Measurements from ENCODE around the gene CCDC85C. TPM values are rescaled to one million over a fixed set of nuclear protein-coding genes. Genes with fewer than 3 reads are reported as not detected.
A peak's percentile ranks its signal among the peaks of the same experiment; 100 is the strongest.

Gene CCDC85C
- total RNA-seq, 6 donors from 2014 or later = 5.2 to 31.0 (median 20.4) TPM

DNA sequence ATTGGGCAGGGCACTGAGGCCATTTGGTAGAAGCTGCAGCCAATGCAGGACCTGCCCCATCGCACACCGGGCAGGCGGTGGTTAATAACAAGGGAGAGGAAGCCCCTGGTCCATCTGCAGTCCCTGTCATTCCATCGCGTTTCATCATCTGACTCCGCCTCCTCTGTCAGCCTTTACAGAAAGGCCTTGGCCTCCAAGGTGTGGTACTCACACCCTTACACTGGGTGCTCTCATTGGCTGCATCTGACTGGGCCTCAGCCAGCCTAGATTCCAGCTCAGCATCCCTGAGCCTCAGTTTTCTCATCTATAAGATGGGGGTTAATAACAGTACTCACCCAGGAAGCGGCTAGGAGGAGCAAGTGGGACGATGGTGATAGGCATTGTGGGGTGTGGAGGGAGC lies 26.2 kb upstream of the CCDC85C start:
- peaks cover 0 to 8% (median 5%) of the 10 kb centered on the region in 4 donors for H3K4me1 ChIP-seq
- 72 to 81% methylated on average over 4 to 7 of the region's 8 CpGs for WGBS, 2 donors
- no peak for ATAC-seq (ENCODE audit: low FRiP score in 2 of 2)
- DNase-seq = no peak
- no peaks in the 10 kb centered on the region for H3K36me3 ChIP-seq
- no peak overlapping the region for H3K27ac ChIP-seq
- H3K27me3 ChIP-seq = no peaks in the 10 kb centered on the region
- no peak overlapping the region for H3K4me3 ChIP-seq
- no peak for TF ChIP-seq POLR2AphosphoS5 (IDR thresholded peaks at IDR 0.05)
- no peak for TF ChIP-seq POLR2A (IDR thresholded peaks at IDR 0.05)
- no peak for TF ChIP-seq EP300 (IDR thresholded peaks at IDR 0.05)
- H3K9me3 ChIP-seq = no peaks in the 10 kb centered on the region

DNA sequence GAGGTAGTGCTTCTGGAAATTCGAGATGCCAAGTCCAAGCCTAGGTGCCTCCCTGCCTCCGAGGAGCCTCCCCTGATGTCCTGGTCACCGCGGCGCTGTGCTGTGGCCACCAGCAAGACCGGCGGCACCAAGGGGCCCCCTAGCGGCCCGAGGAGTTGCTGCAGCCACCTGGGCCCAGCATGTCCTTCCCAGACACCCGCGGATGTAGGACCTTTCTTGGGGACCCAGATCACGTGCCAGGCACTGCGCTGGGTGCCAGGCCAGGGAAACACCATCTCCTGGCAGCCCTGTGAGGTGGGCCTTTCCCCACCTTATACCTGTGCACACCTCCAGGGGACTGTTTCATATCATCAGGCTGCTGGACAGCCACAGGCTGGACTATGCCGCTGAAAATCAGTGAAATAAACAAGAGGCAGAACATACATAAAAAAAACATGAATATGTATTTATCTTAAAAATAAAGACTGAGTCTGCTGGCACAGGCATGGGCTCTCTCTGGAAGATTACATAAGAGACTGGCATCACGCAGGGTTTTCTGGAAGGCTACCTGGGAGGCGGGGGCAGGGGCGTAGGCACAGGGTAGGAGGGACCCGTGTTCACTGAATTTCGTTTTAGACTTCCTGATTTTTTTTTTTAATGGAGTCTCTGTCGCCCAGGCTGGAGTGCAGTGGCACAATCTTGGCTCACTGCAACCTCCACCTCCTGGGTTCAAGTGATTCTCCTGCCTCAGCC lies 25.0 kb upstream of the CCDC85C start:
- Histone ChIP-seq H3K9me3 (no peaks in the 10 kb centered on the region), H3K4me1 (peaks cover 0 to 8% (median 5%) of the 10 kb centered on the region in 4 donors)
- peak; percentile 82 to 93 for DNase-seq

GRCh38 chr14:99627510-99628381 lies 23.7 kb upstream of the CCDC85C start:
- no peak overlapping the region for H3K27ac ChIP-seq
- H3K4me1 ChIP-seq = peaks cover 0 to 8% (median 5%) of the 10 kb centered on the region in 4 donors
- ATAC-seq (ENCODE audit: low FRiP score in 2 of 2) (no peak), DNase-seq (no peak)
- no peak overlapping the region for H3K4me3 ChIP-seq
- H3K9me3 ChIP-seq = no peaks in the 10 kb centered on the region
- TF ChIP-seq EP300 (IDR thresholded peaks at IDR 0.05) = no peak
- no peak for TF ChIP-seq CTCF (IDR thresholded peaks at IDR 0.05)
- no peak for TF ChIP-seq POLR2A (IDR thresholded peaks at IDR 0.05)
- no peak for TF ChIP-seq POLR2AphosphoS5 (IDR thresholded peaks at IDR 0.05)
- no peaks in the 10 kb centered on the region for H3K27me3 ChIP-seq
- 78 to 86% methylated on average over 13 of the region's 13 CpGs for WGBS, 2 donors
- no peaks in the 10 kb centered on the region for H3K36me3 ChIP-seq

More for the DNA sequence above, 25.0 kb upstream of the CCDC85C start:
- 21 to 27% methylated on average over 15 to 20 of the region's 20 CpGs for WGBS, 2 donors
- TF ChIP-seq CTCF (IDR thresholded peaks at IDR 0.05) (peak; percentile 95 to 98 (median 96)), POLR2A (IDR thresholded peaks at IDR 0.05) (no peak), EP300 (IDR thresholded peaks at IDR 0.05) (no peak)
- no peak overlapping the region for H3K4me3 ChIP-seq
- H3K27ac ChIP-seq = no peak overlapping the region
- no peaks in the 10 kb centered on the region for H3K36me3 ChIP-seq
- ATAC-seq (ENCODE audit: low FRiP score in 2 of 2) = peak; percentile 77 to 91
- no peaks in the 10 kb centered on the region for H3K27me3 ChIP-seq

DNA sequence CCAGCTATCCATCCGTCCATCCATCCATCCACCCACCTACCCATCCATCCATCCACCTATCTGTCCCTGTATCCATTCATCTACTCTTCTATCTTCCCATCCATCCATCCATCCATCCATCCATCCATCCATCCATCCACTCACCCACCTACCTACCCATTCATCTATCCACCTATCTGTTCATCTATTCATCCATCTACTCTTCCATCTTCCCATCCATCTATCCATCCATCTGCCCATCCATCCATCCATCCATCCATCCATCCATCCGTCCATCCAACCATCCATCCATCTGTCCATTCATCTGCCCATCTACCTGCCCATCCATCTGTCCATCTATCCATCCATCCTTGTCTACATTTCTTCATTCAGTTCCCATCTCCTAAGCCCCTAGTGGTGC lies 23.1 kb upstream of the CCDC85C start:
- TF ChIP-seq CTCF (IDR thresholded peaks at IDR 0.05) (no peak), EP300 (IDR thresholded peaks at IDR 0.05) (no peak), POLR2A (IDR thresholded peaks at IDR 0.05) (no peak), POLR2AphosphoS5 (IDR thresholded peaks at IDR 0.05) (no peak)
- no peaks in the 10 kb centered on the region for H3K36me3 ChIP-seq
- H3K27me3 ChIP-seq = no peaks in the 10 kb centered on the region
- no peak for DNase-seq
- H3K27ac ChIP-seq = no peak overlapping the region
- 69 to 83% methylated on average over 2 of the region's 2 CpGs for WGBS, 2 donors
- H3K9me3 ChIP-seq = no peaks in the 10 kb centered on the region
- ATAC-seq (ENCODE audit: low FRiP score in 2 of 2) = no peak
- H3K4me3 ChIP-seq = no peak overlapping the region
- H3K4me1 ChIP-seq = peaks cover 0 to 8% (median 5%) of the 10 kb centered on the region in 4 donors

- Histone ChIP-seq H3K9me3 (no peaks in the 10 kb centered on the region), H3K27ac (no peak overlapping the region), H3K4me1 (peaks cover 0 to 8% (median 5%) of the 10 kb centered on the region in 4 donors), H3K27me3 (no peaks in the 10 kb centered on the region), H3K4me3 (no peak overlapping the region), H3K36me3 (no peaks in the 10 kb centered on the region)
- WGBS, 2 donors = 77 to 80% methylated on average over 1 to 11 of the region's 11 CpGs
- ATAC-seq (ENCODE audit: low FRiP score in 2 of 2) (no peak), DNase-seq (no peak)
- TF ChIP-seq POLR2A (IDR thresholded peaks at IDR 0.05) (no peak), CTCF (IDR thresholded peaks at IDR 0.05) (no peak)
Measured at GRCh38 chr14:99626041-99626648, 22.1 kb upstream of the CCDC85C start.
